A673 (cell line): ENCODE data around the gene PDGFB.

Experiments
- EZH2 ChIP-seq: fragments of 200-600 bp; sonication (generic); IDR thresholded peaks from 2 replicates; pipeline ENCODE4 v1.6.1; 2017; ENCODE audit warnings: borderline replicate concordance, low read depth, mild to moderate bottlenecking, mixed read lengths, antibody characterized with exemption, low read length; ENCODE audit not compliant: poor library complexity, severe bottlenecking
- TF ChIP-seq, protein P1 (sequence below): fragments of 300-800, 200-600 bp; sonication (generic); conservative IDR thresholded peaks from 2 replicates; pipeline ENCODE4 v1.5.1; 2017; ENCODE audit warnings: low read depth, mild to moderate bottlenecking, antibody characterized with exemption, low read length, moderate library complexity, mixed read lengths

DNA sequence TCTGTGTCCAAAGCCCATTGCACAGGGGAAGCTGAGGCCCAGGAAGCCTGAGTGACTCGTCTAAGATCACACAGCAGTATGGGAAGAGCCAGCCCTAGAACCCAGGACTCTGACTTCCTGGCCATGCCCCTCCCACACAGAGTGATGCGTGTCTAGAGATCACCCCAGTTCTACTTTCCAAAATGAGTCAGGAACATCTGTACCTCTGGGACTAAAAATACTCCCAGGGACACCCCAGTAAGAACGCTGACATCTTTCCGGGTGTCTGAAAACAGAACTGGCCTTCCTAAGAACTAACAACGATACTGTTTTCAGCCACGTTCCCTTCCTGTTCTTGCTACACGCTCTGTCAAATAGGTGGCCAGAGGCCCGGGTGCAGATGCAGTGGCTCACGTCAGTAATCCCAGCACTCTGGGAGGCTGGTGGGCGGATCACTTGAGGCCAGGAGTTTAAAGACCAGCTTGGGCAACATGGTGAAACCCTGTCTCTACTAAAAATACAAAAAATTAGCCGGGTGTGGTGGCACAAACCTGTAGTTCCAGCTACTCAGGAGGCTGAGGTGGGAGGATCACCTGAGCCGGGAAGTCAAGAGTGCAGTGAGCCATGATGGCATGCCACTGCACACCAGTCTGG, 21.7 kb upstream of the PDGFB start:
- TF ChIP-seq, protein P1, sequence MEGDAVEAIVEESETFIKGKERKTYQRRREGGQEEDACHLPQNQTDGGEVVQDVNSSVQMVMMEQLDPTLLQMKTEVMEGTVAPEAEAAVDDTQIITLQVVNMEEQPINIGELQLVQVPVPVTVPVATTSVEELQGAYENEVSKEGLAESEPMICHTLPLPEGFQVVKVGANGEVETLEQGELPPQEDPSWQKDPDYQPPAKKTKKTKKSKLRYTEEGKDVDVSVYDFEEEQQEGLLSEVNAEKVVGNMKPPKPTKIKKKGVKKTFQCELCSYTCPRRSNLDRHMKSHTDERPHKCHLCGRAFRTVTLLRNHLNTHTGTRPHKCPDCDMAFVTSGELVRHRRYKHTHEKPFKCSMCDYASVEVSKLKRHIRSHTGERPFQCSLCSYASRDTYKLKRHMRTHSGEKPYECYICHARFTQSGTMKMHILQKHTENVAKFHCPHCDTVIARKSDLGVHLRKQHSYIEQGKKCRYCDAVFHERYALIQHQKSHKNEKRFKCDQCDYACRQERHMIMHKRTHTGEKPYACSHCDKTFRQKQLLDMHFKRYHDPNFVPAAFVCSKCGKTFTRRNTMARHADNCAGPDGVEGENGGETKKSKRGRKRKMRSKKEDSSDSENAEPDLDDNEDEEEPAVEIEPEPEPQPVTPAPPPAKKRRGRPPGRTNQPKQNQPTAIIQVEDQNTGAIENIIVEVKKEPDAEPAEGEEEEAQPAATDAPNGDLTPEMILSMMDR = no peak
- no peak for TF ChIP-seq EZH2
